Heart left ventricle (tissue), 16 donors: ENCODE results near the gene PABPC1L. TPM values are rescaled to one million over a fixed set of nuclear protein-coding genes. Genes with fewer than 3 reads are reported as not detected.

Experiments used
- ATAC-seq, 4 donors: fragments of 200-7000 bp; cut with Tn5 transposase; one replicate each; pipeline ENCODE4 v1.9.1; 2020 to 2022; ENCODE audit warnings: moderate library complexity in 4 of 4, mild to moderate bottlenecking in 3 of 4, moderate number of reproducible peaks in 1 of 4
- DNase-seq, 5 donors: peaks; one replicate each; pipeline ENCODE4 v3.0.0-alpha.2; 2020
- H3K27ac ChIP-seq, 12 donors: fragments of 200-600 bp; sonication (generic) in 4 of 12; one replicate each; pipeline versions ENCODE4 v1.5.0 to v1.8.0; 2016 to 2022; ENCODE audit warnings: mild to moderate bottlenecking in 2 of 12
- H3K27me3 ChIP-seq, 9 donors: fragments of 200-600 bp; sonication (generic) in 2 of 9; one replicate each; pipeline versions ENCODE4 v1.5.1 to v1.8.0; 2016 to 2022; ENCODE audit warnings: mild to moderate bottlenecking in 3 of 9
- H3K36me3 ChIP-seq, 9 donors: fragments of 200-600 bp; sonication (generic) in 2 of 9; one replicate each; pipeline versions ENCODE4 v1.5.0 to v1.8.0; 2018 to 2022; ENCODE audit warnings: mild to moderate bottlenecking in 2 of 9
- H3K4me1 ChIP-seq, 12 donors: fragments of 200-600 bp; sonication (generic) in 4 of 12; one replicate each; pipeline versions ENCODE4 v1.5.0 to v1.8.0; 2016 to 2022; ENCODE audit warnings: mild to moderate bottlenecking in 3 of 12
- H3K4me3 ChIP-seq, 12 donors: fragments of 200-600 bp; sonication (generic) in 4 of 12; one replicate each; pipeline versions ENCODE4 v1.5.0 to v1.8.0; 2017 to 2022; ENCODE audit warnings: mild to moderate bottlenecking in 9 of 12, moderate library complexity in 4 of 12
- H3K9me3 ChIP-seq, 12 donors: fragments of 200-600 bp; sonication (generic) in 4 of 12; one replicate each; pipeline versions ENCODE4 v1.5.0 to v1.8.0; 2016 to 2022; ENCODE audit warnings: mild to moderate bottlenecking in 1 of 12
- POLR2A ChIP-seq, 2 donors: fragments of 450-650 bp; IDR thresholded peaks; one replicate each; pipeline ENCODE4 v1.6.1; 2017; ENCODE audit warnings: antibody characterized with exemption in 2 of 2, mild to moderate bottlenecking in 2 of 2, moderate library complexity in 2 of 2
- WGBS, 4 donors: extraction: QIAGEN DNeasy Blood & Tissue Kit in 2 of 4; methylation state at CpG; one replicate each; pipeline versions ENCODE4 v1.1.5 to v1.1.7; 2013 to 2018; 5-methylcytosine and 5-hydroxymethylcytosine counted together
- intact Hi-C, 10 donors: fragments of 100-400 bp; cut with DNase I; formaldehyde crosslinking; loops; one replicate each; pipeline versions ENCODE4 v1.11.1 to v1.14.2; 2022
- polyA plus RNA-seq, 2 donors: library from polyadenylated mRNA; stranded (reverse); fragments of 200-250 nt; gene quantifications; one replicate each; pipeline ENCODE4 v1.2.3, GENCODE V29; 2013
- total RNA-seq, 9 donors: library from RNA; depleted of rRNA in 2 of 9; stranded (reverse); fragments of >200 nt in 2 of 9; fragmentation: NEBNext Ultra II Directional in 3 of 9; extraction: Animal tissue kit (Norgen Biotek cat#: 25700) in 3 of 9; gene quantifications; one replicate each; pipeline versions ENCODE4 v1.1.0 to v1.2.4, GENCODE V29; 2016 to 2023
- TF ChIP-seq, protein P1 (sequence below), 12 donors: fragments of 200-600 bp; sonication (generic) in 4 of 12; IDR thresholded peaks; one replicate each; pipeline versions ENCODE4 v1.5.0 to v1.8.0; 2018 to 2022; ENCODE audit warnings: antibody characterized with exemption in 12 of 12, mild to moderate bottlenecking in 5 of 12
- donor health status: ischemic (EF 13 %, LVEDD 7.1; RV severe dilation, severe dysfunction).
- donor health status: healthy with polysubstance abuse.
- donor health status: DM: no; HTN: yes; CAD: no.
- donor health status: DM: no; HTN: no; CAD: no.
- donor health status: ischemic (EF 25% LVEDD 6.9; RV normal size, moderate dysfunction).
- donor health status: ischemic (EF 25% LVEDD 5.7; RV mildly dilated, moderate dysfunction).
- donor health status: healthy.
- donor health status: DM: yes; HTN: yes; CAD: no.
- donor health status: ischemic (EF 35%, LVEDD 5.7; RV mildly dilated, moderate dysfunction).
- donor health status: nonischemic (EF 11% LVEDD 7.7; RV severe dilation, severe dysfunction).
- donor health status: DM: yes; HTN: yes; CAD: no.
- donor health status: PGD.
- donor health status: ischemic (EF 29% LVEDD 5.4; RV normal size, mild dysfunction).
- donor health status: nonischemic (EF 23%, LVEDD 6.1; RV moderate dilation, normal function).

The PABPC1L gene
- total and polyA plus RNA-seq, 11 donors: 0.58 to 5.9 (median 2.4) TPM

DNA sequence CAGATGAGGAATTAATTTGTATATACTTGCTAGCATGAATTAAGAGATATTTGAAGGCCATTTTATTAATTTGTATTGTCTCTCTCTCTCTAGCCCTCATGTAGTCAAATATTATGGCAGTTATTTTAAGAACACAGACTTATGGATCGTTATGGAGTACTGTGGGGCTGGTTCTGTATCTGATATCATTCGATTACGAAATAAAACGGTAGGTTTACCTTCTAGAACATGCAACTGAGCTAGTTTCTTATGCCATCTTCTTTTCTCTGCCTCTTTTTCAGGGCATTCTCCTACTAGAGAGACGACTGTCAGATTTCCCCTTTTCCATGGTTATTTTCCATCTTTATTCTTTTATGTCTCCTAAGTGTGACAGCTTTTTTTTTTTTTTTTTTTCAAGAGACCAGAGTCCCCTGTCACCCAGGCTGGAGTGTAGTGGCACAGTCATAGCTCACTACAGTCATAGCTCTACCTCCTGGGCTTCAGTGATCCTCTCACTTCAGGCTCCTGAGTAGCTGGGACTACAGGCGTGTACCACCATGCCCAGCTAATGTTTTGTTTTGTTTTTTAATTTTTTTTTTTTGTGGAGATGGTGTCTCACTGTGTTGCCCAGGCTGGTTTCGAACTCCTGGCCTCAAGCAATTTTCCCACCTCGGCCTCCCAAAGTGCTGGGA is 72.0 kb downstream of the PABPC1L start:
- DNase-seq (no peak), ATAC-seq (no peak)
- no peak for TF ChIP-seq POLR2A (IDR thresholded peaks at IDR 0.05)
- TF ChIP-seq, protein P1, sequence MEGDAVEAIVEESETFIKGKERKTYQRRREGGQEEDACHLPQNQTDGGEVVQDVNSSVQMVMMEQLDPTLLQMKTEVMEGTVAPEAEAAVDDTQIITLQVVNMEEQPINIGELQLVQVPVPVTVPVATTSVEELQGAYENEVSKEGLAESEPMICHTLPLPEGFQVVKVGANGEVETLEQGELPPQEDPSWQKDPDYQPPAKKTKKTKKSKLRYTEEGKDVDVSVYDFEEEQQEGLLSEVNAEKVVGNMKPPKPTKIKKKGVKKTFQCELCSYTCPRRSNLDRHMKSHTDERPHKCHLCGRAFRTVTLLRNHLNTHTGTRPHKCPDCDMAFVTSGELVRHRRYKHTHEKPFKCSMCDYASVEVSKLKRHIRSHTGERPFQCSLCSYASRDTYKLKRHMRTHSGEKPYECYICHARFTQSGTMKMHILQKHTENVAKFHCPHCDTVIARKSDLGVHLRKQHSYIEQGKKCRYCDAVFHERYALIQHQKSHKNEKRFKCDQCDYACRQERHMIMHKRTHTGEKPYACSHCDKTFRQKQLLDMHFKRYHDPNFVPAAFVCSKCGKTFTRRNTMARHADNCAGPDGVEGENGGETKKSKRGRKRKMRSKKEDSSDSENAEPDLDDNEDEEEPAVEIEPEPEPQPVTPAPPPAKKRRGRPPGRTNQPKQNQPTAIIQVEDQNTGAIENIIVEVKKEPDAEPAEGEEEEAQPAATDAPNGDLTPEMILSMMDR (IDR thresholded peaks at IDR 0.05): no peak
- intact Hi-C loops: no loop called here
- Histone ChIP-seq H3K9me3 (no peaks in the 10 kb centered on the region), H3K27ac (no peak overlapping the region), H3K36me3 (peaks cover 0 to 93% (median 72%) of the 10 kb centered on the region in 9 donors), H3K4me3 (no peak overlapping the region), H3K4me1 (peaks cover 0 to 45% (median 0%) of the 10 kb centered on the region in 12 donors), H3K27me3 (no peaks in the 10 kb centered on the region)
- WGBS, 4 donors: 91 to 95% (median 94%) methylated on average over 8 of the region's 8 CpGs

DNA sequence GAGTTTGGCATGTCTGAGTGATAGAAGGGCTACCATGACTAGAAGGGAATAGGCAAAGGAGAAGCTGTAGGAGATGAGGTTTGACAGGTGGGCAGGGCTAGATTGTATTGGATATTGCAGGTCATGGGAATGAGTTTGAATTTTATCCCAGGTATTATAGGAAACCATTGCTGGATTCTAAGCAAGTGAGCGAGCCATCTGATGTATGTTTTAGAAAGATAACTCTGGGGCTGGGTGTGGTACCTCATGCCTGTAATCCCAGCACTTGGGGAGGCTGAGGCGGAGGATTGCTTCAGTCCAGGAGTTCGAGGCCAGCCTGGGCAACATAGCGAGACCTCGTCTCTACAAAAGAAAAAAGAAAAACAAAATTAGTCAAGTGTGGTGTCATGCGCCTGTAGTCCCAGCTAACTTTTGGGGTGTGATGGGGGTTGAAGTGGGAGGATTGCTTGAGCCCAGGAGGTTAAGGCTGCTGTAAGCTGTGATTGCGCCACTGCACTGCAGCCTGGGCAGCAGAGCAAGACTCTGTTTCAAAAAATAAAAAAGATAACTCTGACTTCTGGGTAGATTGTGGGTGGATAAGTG is 73.3 kb downstream of the PABPC1L start:
- ATAC-seq (no peak), DNase-seq (no peak)
- WGBS, 4 donors: 96 to 99% (median 97%) methylated on average over 7 of the region's 7 CpGs
- no peak for TF ChIP-seq POLR2A (IDR thresholded peaks at IDR 0.05)
- TF ChIP-seq, protein P1 (IDR thresholded peaks at IDR 0.05): no peak
- peaks cover 0 to 32% (median 0%) of the 10 kb centered on the region in 12 donors for H3K4me1 ChIP-seq
- H3K27me3 ChIP-seq: no peaks in the 10 kb centered on the region
- no peaks in the 10 kb centered on the region for H3K9me3 ChIP-seq
- H3K36me3 ChIP-seq: peaks cover 0 to 96% (median 83%) of the 10 kb centered on the region in 9 donors
- no peak overlapping the region for H3K27ac ChIP-seq
- intact Hi-C loops: no loop called here
- H3K4me3 ChIP-seq: no peak overlapping the region

DNA sequence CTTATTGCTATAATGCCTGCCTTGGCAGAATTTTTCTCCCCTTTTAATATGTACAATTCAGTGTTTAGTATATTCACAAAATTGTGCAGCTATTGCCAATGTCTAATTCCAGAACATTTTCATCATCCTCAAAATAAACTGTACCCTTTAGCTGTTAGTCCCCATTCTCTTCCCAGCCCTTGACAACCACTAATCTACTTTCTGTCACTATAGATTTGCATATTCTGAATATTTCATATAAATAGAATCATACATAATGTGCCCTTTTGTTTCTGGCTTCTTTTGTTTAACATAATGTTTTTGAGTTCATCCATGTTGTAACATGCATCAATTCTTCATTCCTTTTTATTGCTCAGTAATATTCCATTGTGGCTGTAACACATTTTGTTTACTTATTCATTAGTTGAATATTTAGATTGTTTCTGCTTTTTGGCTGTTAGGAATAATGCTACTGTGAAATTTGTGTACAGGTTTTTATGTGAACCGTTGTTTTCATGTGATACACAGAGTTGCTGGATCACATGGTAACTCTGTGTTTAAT is 78.8 kb downstream of the PABPC1L start:
- TF ChIP-seq, protein P1 (IDR thresholded peaks at IDR 0.05): no peak
- no peak for TF ChIP-seq POLR2A (IDR thresholded peaks at IDR 0.05)
- WGBS, 4 donors: 90 to 96% (median 96%) methylated on average over 1 of the region's 1 CpG
- Histone ChIP-seq H3K4me1 (peaks cover 0 to 57% (median 8%) of the 10 kb centered on the region in 12 donors), H3K9me3 (no peaks in the 10 kb centered on the region), H3K27me3 (no peaks in the 10 kb centered on the region), H3K27ac (no peak overlapping the region), H3K4me3 (no peak overlapping the region), H3K36me3 (peaks cover 0 to 51% (median 36%) of the 10 kb centered on the region in 9 donors)
- no peak for ATAC-seq
- DNase-seq: no peak
- intact Hi-C loops: no loop called here

Other genes starting within 250 kb of the PABPC1L start
- gene CCN5, start 194.7 kb upstream of the PABPC1L start, total RNA-seq: 10 to 100 TPM in 8 of 9 donors, 1 to 10 TPM in 1; 7.3 to 62.3 (median 28.7) TPM
- gene CCN5, start 194.7 kb upstream of the PABPC1L start, polyA plus RNA-seq: 10 to 100 TPM; 11.0 to 92.3 TPM
- gene KCNK15, start 164.2 kb upstream of the PABPC1L start, total RNA-seq: 1 to 10 TPM in 2 of 9 donors, under 1 TPM in 7; 0.12 to 2.2 (median 0.39) TPM
- under 1 TPM; 0.23 to 0.33 TPM for gene KCNK15, start 164.2 kb upstream of the PABPC1L start, polyA plus RNA-seq
- under 1 TPM in 4 of 9 donors, not detected in 5; 0.10 to 0.59 (median 0.29) TPM for gene RIMS4, start 99.5 kb upstream of the PABPC1L start, total RNA-seq
- under 1 TPM; 0.04 to 0.06 TPM for gene RIMS4, start 99.5 kb upstream of the PABPC1L start, polyA plus RNA-seq
- gene YWHAB, start 24.4 kb upstream of the PABPC1L start, total RNA-seq: 100 to 1,000 TPM in 6 of 9 donors, 10 to 100 TPM in 3; 70.8 to 160 (median 120) TPM
- gene YWHAB, start 24.4 kb upstream of the PABPC1L start, polyA plus RNA-seq: 100 to 1,000 TPM in 1 of 2 donors, 10 to 100 TPM in 1; 32.2 to 154 TPM
- gene TOMM34, start 50.3 kb downstream of the PABPC1L start, total RNA-seq: 10 to 100 TPM in 6 of 9 donors, 1 to 10 TPM in 3; 6.9 to 15.9 (median 12.7) TPM
- gene TOMM34, start 50.3 kb downstream of the PABPC1L start, polyA plus RNA-seq: 10 to 100 TPM in 1 of 2 donors, 1 to 10 TPM in 1; 5.4 to 27.4 TPM
- 10 to 100 TPM in 2 of 9 donors, 1 to 10 TPM in 7; 8.1 to 25.3 (median 9.5) TPM for gene STK4, start 56.5 kb downstream of the PABPC1L start, total RNA-seq
- 1 to 10 TPM; 3.2 to 7.9 TPM for gene STK4, start 56.5 kb downstream of the PABPC1L start, polyA plus RNA-seq
- gene KCNS1, start 191.1 kb downstream of the PABPC1L start, total RNA-seq: under 1 TPM in 2 of 9 donors, not detected in 7; 0.07 to 0.38 TPM
- gene KCNS1, start 191.1 kb downstream of the PABPC1L start, polyA plus RNA-seq: under 1 TPM in 1 of 2 donors, not detected in 1; 0.14 TPM
- not detected for gene WFDC5, start 205.1 kb downstream of the PABPC1L start, total RNA-seq
- not detected for gene WFDC5, start 205.1 kb downstream of the PABPC1L start, polyA plus RNA-seq
- not detected for gene WFDC12, start 214.4 kb downstream of the PABPC1L start, total RNA-seq
- gene WFDC12, start 214.4 kb downstream of the PABPC1L start, polyA plus RNA-seq: not detected